Panc1 (cell line): Measurements from ENCODE around the gene ZNF778. TPM values are rescaled to one million over a fixed set of nuclear protein-coding genes. Genes with fewer than 3 reads are reported as not detected.

Experiments used
- ATAC-seq: fragments of 200-7000 bp; cut with Tn5 transposase; 2 replicates; pipeline ENCODE4 v1.9.1; 2020; ENCODE audit warnings: mild to moderate bottlenecking, moderate library complexity
- BruUV-seq: library from RNA; stranded (reverse); fragments of 400-500 nt; replicated peaks from 2 replicates; lab custom pipeline; 2021; lab: Mats Ljungman, UMichigan
- CTCF ChIA-PET: fragments of 300-600 bp; sonication (Branson Sonifier 250); formaldehyde crosslinking; loops from one replicate; lab custom pipeline; 2022; ENCODE audit warnings: antibody characterized with exemption; lab: Charles Lee
- POLR2A ChIA-PET: fragments of 300-600 bp; sonication (Branson Sonifier 250); formaldehyde crosslinking; loops from one replicate; lab custom pipeline; 2022; ENCODE audit warnings: antibody characterized with exemption; lab: Charles Lee
- DNase-seq: peaks from one replicate; pipeline ENCODE4 v3.0.0-alpha.2; 2010; ENCODE audit warnings: low read depth, low spot score
- H3K27ac ChIP-seq: 2 replicates; pipeline ENCODE4 v1.5.1; 2011; ENCODE audit warnings: mild to moderate bottlenecking, low read length, inconsistent platforms
- H3K27me3 ChIP-seq: fragments of 200-500 bp; sonication (Bioruptor generic); 2 replicates; pipeline ENCODE4 v1.6.0; 2014; ENCODE audit warnings: low read length, inconsistent platforms; ENCODE audit not compliant: control insufficient read depth, insufficient read depth
- H3K36me3 ChIP-seq: fragments of 200-500 bp; sonication (Bioruptor generic); 2 replicates; pipeline ENCODE4 v1.5.1; 2014; ENCODE audit warnings: inconsistent platforms, mild to moderate bottlenecking, low read length, moderate library complexity; ENCODE audit not compliant: control insufficient read depth, insufficient read depth
- H3K4me1 ChIP-seq: 2 replicates; pipeline ENCODE4 v1.5.1; 2011; ENCODE audit warnings: inconsistent platforms, mild to moderate bottlenecking, low read length, moderate library complexity; ENCODE audit not compliant: control insufficient read depth, insufficient read depth
- H3K4me3 ChIP-seq, 2 experiments: 2 replicates each; pipeline ENCODE4 v1.5.1; 2011 to 2012; ENCODE audit warnings: low read depth in 2 of 2, low read length in 2 of 2, mild to moderate bottlenecking in 2 of 2, inconsistent platforms in 1 of 2, moderate library complexity in 1 of 2
- H3K9me3 ChIP-seq: fragments of 200-500 bp; sonication (Bioruptor generic); 2 replicates; pipeline ENCODE4 v1.5.1; 2014; ENCODE audit warnings: low read depth, mild to moderate bottlenecking, inconsistent platforms, low read length, moderate library complexity; ENCODE audit not compliant: control insufficient read depth, insufficient read depth
- CTCF ChIP-seq: fragments of 450-650 bp; IDR thresholded peaks from 2 replicates; pipeline ENCODE4 v1.5.1; 2017; ENCODE audit warnings: mild to moderate bottlenecking
- POLR2AphosphoS5 ChIP-seq: IDR thresholded peaks from 2 replicates; pipeline ENCODE4 v1.6.1; 2012; ENCODE audit warnings: mild to moderate bottlenecking, low read depth, low read length, moderate library complexity
- REST ChIP-seq, 2 experiments: IDR thresholded peaks; 2 replicates each; pipeline ENCODE4 v1.6.1; 2011 to 2012; ENCODE audit warnings: low read depth in 2 of 2, control low read depth in 1 of 2, low read length in 1 of 2, mild to moderate bottlenecking in 1 of 2, moderate library complexity in 1 of 2; ENCODE audit not compliant: insufficient read depth in 1 of 2
- SIN3A ChIP-seq: IDR thresholded peaks from 2 replicates; pipeline ENCODE4 v1.6.1; 2012; ENCODE audit warnings: low read depth, mild to moderate bottlenecking, low read length, moderate library complexity, borderline replicate concordance; ENCODE audit not compliant: insufficient read depth
- TCF7L2 ChIP-seq: IDR thresholded peaks from 2 replicates; pipeline ENCODE4 v1.6.1; 2011; ENCODE audit warnings: mild to moderate bottlenecking, low read depth, low read length, inconsistent platforms
- in situ Hi-C: cut with HindIII; loops from 2 replicates; pipeline ENCODE4 v1.10.0; 2016; ENCODE audit warnings: low sequenced_read_pairs, low pct_unique_long_range_greater_than_20kb
- intact Hi-C: fragments of 100-400 bp; cut with micrococcal nuclease; formaldehyde crosslinking; loops from one replicate; pipeline ENCODE4 v1.10.0; 2022; ENCODE audit not compliant: unreplicated experiment
- total RNA-seq: library from RNA; stranded (reverse); gene quantifications from one replicate; pipeline ENCODE4 v1.2.1, GENCODE V29; 2021; ENCODE audit not compliant: unreplicated experiment

Gene ZNF778
- total RNA-seq, 1 experiment from 2014 or later: 15.0 TPM

- in situ Hi-C loops: no loop called here
- no TSS peak for BruUV-seq
- peak overlapping the region; percentile 69; the same call in 1 of the 2 replicates for H3K27ac ChIP-seq
Observed at GRCh38 chr16:89268585-89268984, 51.1 kb downstream of the ZNF778 start.

GRCh38 chr16:89268987-89269735, 51.7 kb downstream of the ZNF778 start:
- POLR2A ChIA-PET: no interaction called here
- Histone ChIP-seq H3K27me3 (no peaks in the 10 kb centered on the region), H3K4me1 (peaks cover 36% of the 10 kb centered on the region), H3K27ac (peak overlapping the region; percentile 69), H3K36me3 (no peaks in the 10 kb centered on the region), H3K4me3 (no peak overlapping the region), H3K9me3 (no peaks in the 10 kb centered on the region)
- intact Hi-C loops: no loop called here
- no peak for DNase-seq
- ATAC-seq: peak; percentile 35; the same call in 1 of the 2 replicates
- CTCF ChIA-PET: no interaction called here
- in situ Hi-C loops: no loop called here
- BruUV-seq: no TSS peak
- no peak for TF ChIP-seq SIN3A
- TF ChIP-seq CTCF: no peak
- TF ChIP-seq TCF7L2: no peak
- TF ChIP-seq REST (IDR thresholded peaks at IDR 0.05; ENCODE audit: insufficient read depth in 1 of 2, low read depth in 2 of 2, low read length in 1 of 2): no peak
- no peak for TF ChIP-seq POLR2AphosphoS5

More at GRCh38 chr16:89268585-89268984, 51.1 kb downstream of the ZNF778 start:
- Histone ChIP-seq H3K4me1 (peaks cover 36% of the 10 kb centered on the region), H3K36me3 (no peaks in the 10 kb centered on the region), H3K4me3 (no peak overlapping the region), H3K27me3 (no peaks in the 10 kb centered on the region), H3K9me3 (no peaks in the 10 kb centered on the region)
- DNase-seq: no peak
- ChIA-PET CTCF (no interaction called here), POLR2A (no interaction called here)
- peak; percentile 12; the same call in 1 of the 2 replicates for ATAC-seq
- TF ChIP-seq CTCF: no peak
- TF ChIP-seq SIN3A: no peak
- no peak for TF ChIP-seq POLR2AphosphoS5
- TF ChIP-seq TCF7L2: no peak
- no peak for TF ChIP-seq REST (IDR thresholded peaks at IDR 0.05; ENCODE audit: insufficient read depth in 1 of 2, low read depth in 2 of 2, low read length in 1 of 2)
- intact Hi-C loops: no loop called here
